Measurements from ENCODE around the gene RASA4.
"Not testable (repeated sequence)": the region's sequence is repeated elsewhere in the genome, so short reads cannot be mapped to it uniquely, and the experiment has no call there.

RASA4 gene

GRCh38 chr7:102604431-102605145 is 12.0 kb downstream of the RASA4 start:
- DNase-seq = not testable (repeated sequence)

GRCh38 chr7:102602317-102602716 is 14.2 kb downstream of the RASA4 start:
- not testable (repeated sequence) for DNase-seq

GRCh38 chr7:102599699-102600098 is 16.9 kb downstream of the RASA4 start:
- not testable (repeated sequence) for DNase-seq

GRCh38 chr7:102596036-102596435 is 20.5 kb downstream of the RASA4 start:
- not testable (repeated sequence) for DNase-seq

GRCh38 chr7:102593637-102594334 is 22.8 kb downstream of the RASA4 start:
- DNase-seq = not testable (repeated sequence)

- not testable (repeated sequence) for DNase-seq
Observed at GRCh38 chr7:102592477-102593019, 24.0 kb downstream of the RASA4 start.

- DNase-seq = not testable (repeated sequence)
Observed at GRCh38 chr7:102589857-102590256, 26.7 kb downstream of the RASA4 start.

- DNase-seq = not testable (repeated sequence)
Observed at GRCh38 chr7:102583495-102583894, 33.1 kb downstream of the RASA4 start.

GRCh38 chr7:102581722-102582121 is 34.8 kb downstream of the RASA4 start:
- not testable (repeated sequence) for DNase-seq

- not testable (repeated sequence) for DNase-seq
Observed at GRCh38 chr7:102578486-102578885, 38.1 kb downstream of the RASA4 start.

- DNase-seq = not testable (repeated sequence)
Observed at GRCh38 chr7:102577315-102578240, 39.0 kb downstream of the RASA4 start.

GRCh38 chr7:102576363-102576762 is 40.2 kb downstream of the RASA4 start:
- DNase-seq = not testable (repeated sequence)

- DNase-seq = not testable (repeated sequence)
Observed at GRCh38 chr7:102574607-102575006, 41.9 kb downstream of the RASA4 start.

GRCh38 chr7:102572261-102573239 is 44.0 kb downstream of the RASA4 start, which contains the start of gene POLR2J3:
Gene POLR2J3, minus strand, starts transcription at chr7:102572583. Its CDS starts 62 bp downstream, at chr7:102572521.
- not testable (repeated sequence) for DNase-seq

GRCh38 chr7:102568620-102569019 is 47.9 kb downstream of the RASA4 start:
- DNase-seq = not testable (repeated sequence)

- not testable (repeated sequence) for DNase-seq
Observed at GRCh38 chr7:102550808-102551422, 65.6 kb downstream of the RASA4 start, which contains the start of gene SPDYE2. Gene SPDYE2, plus strand, starts transcription at chr7:102551226. Its CDS starts 2,030 bp downstream, at chr7:102553256.

- not testable (repeated sequence) for DNase-seq
Observed at GRCh38 chr7:102546353-102546752, 70.2 kb downstream of the RASA4 start.

GRCh38 chr7:102545288-102545687 is 71.3 kb downstream of the RASA4 start:
- DNase-seq = not testable (repeated sequence)

GRCh38 chr7:102544372-102544771 is 72.2 kb downstream of the RASA4 start:
- DNase-seq = not testable (repeated sequence)

GRCh38 chr7:102543596-102543995 is 73.0 kb downstream of the RASA4 start, which contains the start of gene UPK3BL2:
Gene UPK3BL2, minus strand, starts transcription at chr7:102543696. Its CDS starts 60 bp downstream, at chr7:102543636.
- DNase-seq = not testable (repeated sequence)

Measured in NCI-H2107 (cell line).